ENCODE measurements around the gene SHC3.

Gene SHC3

GRCh38 chr9:89153232-89154017 lies 25.2 kb downstream of the SHC3 start:
- DNase-seq, result no peak

DNA sequence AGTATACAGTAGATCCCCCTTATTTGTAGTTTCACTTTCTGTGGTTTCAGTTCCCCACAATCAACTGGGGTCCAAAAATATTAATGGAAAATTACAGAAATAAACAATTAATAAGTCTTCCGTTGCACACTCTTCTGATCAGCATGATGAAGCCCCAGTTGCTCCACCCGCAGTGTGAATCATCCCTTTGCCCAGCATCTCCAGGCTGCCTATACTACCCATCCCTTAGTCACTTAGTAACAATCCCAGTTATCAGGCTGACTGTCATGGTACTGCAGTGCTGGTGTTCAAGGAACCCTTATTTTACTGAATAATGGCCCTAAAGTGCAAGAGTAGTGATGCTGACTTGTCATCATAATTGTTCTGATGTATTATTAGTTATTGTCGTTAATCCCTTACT lies 28.9 kb downstream of the SHC3 start:
- DNase-seq, result no peak

- no peak for DNase-seq
These were observed 33.5 kb downstream of the SHC3 start for GRCh38 chr9:89145097-89145496.

- no peak for DNase-seq
These were observed 34.4 kb downstream of the SHC3 start for GRCh38 chr9:89144238-89144637.

DNA sequence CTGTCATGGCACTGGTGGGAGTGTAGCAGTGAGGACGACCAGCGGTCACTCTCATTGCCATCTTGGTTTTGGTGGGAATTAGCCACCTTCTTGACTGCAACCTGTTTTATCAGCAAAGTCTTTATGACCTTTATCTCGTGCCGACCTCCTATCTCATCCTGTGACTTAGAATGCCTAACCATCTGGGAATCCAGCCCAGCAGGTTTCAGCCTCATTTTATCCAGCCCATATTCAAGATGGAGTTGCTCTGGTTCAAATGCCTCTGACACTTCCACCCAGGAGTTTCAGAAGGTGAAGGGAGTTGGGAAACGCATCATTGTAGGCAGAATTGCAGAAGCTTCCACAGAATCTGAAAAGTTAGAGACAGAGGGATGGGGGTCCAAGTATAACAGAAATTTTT lies 35.4 kb downstream of the SHC3 start:
- DNase-seq, result no peak

DNA sequence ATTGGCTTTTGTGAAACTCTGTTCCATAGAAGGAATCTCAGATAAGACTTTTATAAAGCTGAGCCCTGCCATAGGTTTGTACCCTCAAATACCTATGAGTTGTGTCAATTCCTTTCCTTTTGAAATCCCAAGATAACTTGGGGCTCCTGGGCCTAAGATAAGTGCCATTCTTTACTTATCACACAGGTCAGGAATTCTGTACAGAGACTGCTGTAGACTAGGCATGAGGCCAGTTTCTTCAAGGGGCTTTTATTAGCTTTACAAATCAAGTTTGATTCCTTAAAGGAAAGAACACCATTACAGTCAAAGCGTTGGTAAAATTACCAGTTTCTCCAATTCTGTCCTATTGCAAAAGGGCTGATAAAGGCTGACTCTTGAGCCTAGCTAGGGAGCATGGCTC lies 39.2 kb downstream of the SHC3 start:
- DNase-seq, result no peak

- DNase-seq, result no peak
These were observed 39.9 kb downstream of the SHC3 start for GRCh38 chr9:89138463-89139390.

GRCh38 chr9:89137542-89138462 lies 40.8 kb downstream of the SHC3 start:
- peak; percentile 78 to 79 for DNase-seq

GRCh38 chr9:89135591-89136166 lies 42.9 kb downstream of the SHC3 start:
- no peak for DNase-seq

- no peak for DNase-seq
These were observed 43.9 kb downstream of the SHC3 start for GRCh38 chr9:89134709-89135108.

GRCh38 chr9:89122949-89123348 lies 55.7 kb downstream of the SHC3 start:
- no peak for DNase-seq

- DNase-seq, result no peak
These were observed 57.9 kb downstream of the SHC3 start for GRCh38 chr9:89120704-89121103.

- no peak for DNase-seq
These were observed 61.8 kb downstream of the SHC3 start for GRCh38 chr9:89116805-89117192.

GRCh38 chr9:89116064-89116804 lies 62.4 kb downstream of the SHC3 start:
- DNase-seq, result no peak

GRCh38 chr9:89115426-89115825 lies 63.2 kb downstream of the SHC3 start:
- no peak for DNase-seq

- no peak for DNase-seq
These were observed 63.9 kb downstream of the SHC3 start for GRCh38 chr9:89114741-89115140.

DNA sequence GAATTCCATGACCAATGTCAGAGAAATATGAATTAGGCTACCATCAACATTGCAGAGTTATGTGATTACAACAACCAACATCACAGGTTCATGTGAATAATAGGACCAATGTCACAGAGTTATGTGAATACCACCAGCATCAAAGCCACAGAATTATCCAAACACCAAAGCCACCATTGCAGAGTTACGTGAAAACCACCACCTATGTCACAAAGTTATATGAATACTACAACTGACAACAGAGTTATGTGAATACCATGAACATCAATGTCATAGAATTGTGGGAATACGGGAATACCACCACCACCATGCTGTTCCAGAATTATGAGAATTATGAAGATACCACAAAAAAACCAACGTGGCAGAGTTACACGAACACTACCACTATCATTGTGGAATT lies 64.8 kb downstream of the SHC3 start:
- no peak for DNase-seq

GRCh38 chr9:89112243-89112642 lies 66.4 kb downstream of the SHC3 start:
- no peak for DNase-seq

DNA sequence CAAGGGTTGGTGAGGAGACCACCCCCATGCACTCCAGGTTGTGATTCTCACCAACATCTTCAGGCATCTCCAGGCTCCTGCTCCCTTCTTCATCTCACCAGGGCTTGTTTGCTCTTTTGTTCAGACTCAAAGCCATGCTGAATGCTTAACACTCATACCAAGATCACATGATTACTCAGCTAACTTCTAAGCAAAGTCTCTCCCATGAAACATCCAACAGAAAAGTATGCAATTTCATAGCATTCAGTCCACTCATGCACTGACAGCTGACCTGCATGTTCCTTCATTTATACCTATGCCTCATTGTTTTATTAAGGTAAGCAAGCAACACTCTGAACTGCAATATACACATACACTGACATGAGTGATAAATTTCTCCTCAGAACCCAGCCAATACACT lies 69.0 kb downstream of the SHC3 start:
- DNase-seq, result no peak

DNA sequence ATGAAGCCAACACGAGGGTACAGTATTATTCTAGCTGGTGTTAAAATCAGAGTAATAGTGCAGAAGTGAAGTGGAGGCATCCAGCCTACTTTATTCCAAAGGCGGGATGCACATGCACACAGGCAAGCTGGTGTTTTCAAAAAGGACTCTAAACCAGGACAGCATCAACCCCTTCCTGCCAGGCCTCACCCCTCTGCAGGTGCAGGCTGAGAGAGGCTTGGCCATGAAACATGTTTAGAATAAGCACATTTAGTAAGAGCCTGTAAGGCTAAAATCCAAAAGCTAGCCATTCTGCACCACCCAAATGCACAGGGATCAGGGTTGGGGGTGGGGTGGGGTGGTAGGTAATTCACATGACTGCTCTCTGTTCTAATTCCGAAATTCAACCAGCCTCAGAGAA lies 71.2 kb downstream of the SHC3 start:
- DNase-seq, result no peak

DNA sequence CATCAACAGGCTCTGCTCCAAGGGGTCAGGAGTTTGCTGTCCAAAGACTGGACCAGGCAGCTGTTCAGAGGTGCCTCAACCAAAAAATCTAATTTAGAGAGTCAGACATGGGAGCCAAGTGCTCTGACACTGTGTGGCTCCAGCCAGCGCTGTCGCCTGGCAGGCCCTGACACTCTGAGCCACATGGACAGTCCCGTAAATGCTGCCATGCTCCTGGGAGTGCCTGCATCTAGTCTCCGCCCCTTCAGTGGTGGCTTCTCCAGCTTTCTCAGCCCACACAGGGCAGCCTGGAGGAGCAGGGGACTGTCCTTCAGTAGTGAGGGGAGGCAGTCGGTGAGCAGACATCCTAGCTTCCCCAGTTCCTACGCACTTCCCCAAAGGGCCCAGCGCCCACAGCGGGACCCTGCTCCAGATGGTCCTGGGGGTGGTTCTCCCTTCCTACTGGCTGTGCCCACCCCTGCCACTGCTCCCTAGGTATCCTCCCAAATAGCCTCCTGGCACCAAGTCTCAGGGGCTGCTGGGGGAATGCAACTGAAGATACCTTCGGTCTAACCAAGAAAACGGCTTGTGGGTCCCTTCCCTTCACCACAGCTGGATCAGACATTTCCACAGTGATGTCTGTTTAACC lies 72.3 kb downstream of the SHC3 start:
- DNase-seq, result no peak

Measured in Kasumi-1 (cell line).